H9 (cell line): ENCODE results near the gene ELOA. TPM values are rescaled to one million over a fixed set of nuclear protein-coding genes. Genes with fewer than 3 reads are reported as not detected.

Experiments
- DNase-seq: peaks from one replicate; pipeline ENCODE4 v3.0.0-alpha.2; 2017
- H2AFZ ChIP-seq: one replicate; pipeline ENCODE4 v1.6.1; 2013; ENCODE audit warnings: mild to moderate bottlenecking, low read length, control low read depth, moderate library complexity
- H2AK5ac ChIP-seq: 2 replicates; pipeline ENCODE4 v1.6.1; 2013; ENCODE audit warnings: low read length, control low read depth, mixed read lengths; ENCODE audit not compliant: insufficient read length
- H2BK120ac ChIP-seq: one replicate; pipeline ENCODE4 v1.6.1; 2013; ENCODE audit warnings: low read depth, mild to moderate bottlenecking, low read length, control low read depth, inconsistent platforms; ENCODE audit not compliant: poor library complexity, severe bottlenecking
- H2BK12ac ChIP-seq: 2 replicates; pipeline ENCODE4 v1.6.1; 2013; ENCODE audit warnings: low read length, control low read depth, mixed read lengths, low read depth; ENCODE audit not compliant: insufficient read length
- H2BK15ac ChIP-seq: 2 replicates; pipeline ENCODE4 v1.6.1; 2013; ENCODE audit warnings: low read depth, low read length, control low read depth
- H2BK20ac ChIP-seq: one replicate; pipeline ENCODE4 v1.6.1; 2013; ENCODE audit warnings: low read depth, mild to moderate bottlenecking, low read length, control low read depth, inconsistent platforms; ENCODE audit not compliant: poor library complexity, severe bottlenecking
- H2BK5ac ChIP-seq: 2 replicates; pipeline ENCODE4 v1.6.1; 2013; ENCODE audit warnings: low read length, control low read depth, mixed read lengths; ENCODE audit not compliant: insufficient read length
- H3K14ac ChIP-seq: 2 replicates; pipeline ENCODE4 v1.6.1; 2013; ENCODE audit warnings: low read length, control low read depth; ENCODE audit not compliant: insufficient read depth
- H3K18ac ChIP-seq: 2 replicates; pipeline ENCODE4 v1.6.1; 2013; ENCODE audit warnings: low read depth, mild to moderate bottlenecking, mixed read lengths, low read length, control low read depth; ENCODE audit not compliant: insufficient read length
- H3K23ac ChIP-seq: 2 replicates; pipeline ENCODE4 v1.6.1; 2013; ENCODE audit warnings: low read length, control low read depth, mixed read lengths, low read depth; ENCODE audit not compliant: insufficient read length
- H3K23me2 ChIP-seq: 2 replicates; pipeline ENCODE4 v1.6.1; 2013; ENCODE audit warnings: low read depth, mild to moderate bottlenecking, mixed read lengths, low read length, control low read depth; ENCODE audit not compliant: insufficient read length, poor library complexity, severe bottlenecking
- H3K27ac ChIP-seq: 2 replicates; pipeline ENCODE4 v1.5.1; 2013; ENCODE audit warnings: low read length, control low read depth, mixed read lengths, low read depth; ENCODE audit not compliant: insufficient read length
- H3K27me3 ChIP-seq: 2 replicates; pipeline ENCODE4 v1.6.1; 2013; ENCODE audit warnings: low read length, control low read depth, inconsistent platforms; ENCODE audit not compliant: insufficient read depth
- H3K4ac ChIP-seq: 2 replicates; pipeline ENCODE4 v1.6.1; 2013; ENCODE audit warnings: low read depth, mild to moderate bottlenecking, control low read depth, inconsistent platforms, low read length, moderate library complexity
- H3K4me1 ChIP-seq: 2 replicates; pipeline ENCODE4 v1.6.1; 2013; ENCODE audit warnings: low read length, control low read depth, inconsistent platforms; ENCODE audit not compliant: insufficient read depth
- H3K4me2 ChIP-seq: 2 replicates; pipeline ENCODE4 v1.6.1; 2013; ENCODE audit warnings: low read length, control low read depth, mixed read lengths; ENCODE audit not compliant: insufficient read length, insufficient read depth
- H3K56ac ChIP-seq: 2 replicates; pipeline ENCODE4 v1.6.1; 2013; ENCODE audit warnings: low read depth, mild to moderate bottlenecking, mixed read lengths, low read length, control low read depth; ENCODE audit not compliant: insufficient read length
- H3K79me1 ChIP-seq: 2 replicates; pipeline ENCODE4 v1.6.1; 2013; ENCODE audit warnings: low read depth, mild to moderate bottlenecking, moderate library complexity, low read length, control low read depth, inconsistent platforms; ENCODE audit not compliant: insufficient read depth, poor library complexity, severe bottlenecking
- H3K79me2 ChIP-seq: 2 replicates; pipeline ENCODE4 v1.6.1; 2013; ENCODE audit warnings: low read length, control low read depth, inconsistent platforms; ENCODE audit not compliant: insufficient read depth
- H3K9ac ChIP-seq: 2 replicates; pipeline ENCODE4 v1.6.1; 2013; ENCODE audit warnings: low read length, control low read depth, mixed read lengths; ENCODE audit not compliant: insufficient read length; ENCODE audit errors: extremely low read depth
- H3K9me3 ChIP-seq: one replicate; pipeline ENCODE4 v1.6.1; 2013; ENCODE audit warnings: low read depth, low read length, inconsistent platforms; ENCODE audit not compliant: control insufficient read depth
- H3T11ph ChIP-seq: one replicate; pipeline ENCODE4 v1.6.1; 2013; ENCODE audit warnings: mild to moderate bottlenecking, low read length, control low read depth, inconsistent platforms
- H4K20me1 ChIP-seq: one replicate; pipeline ENCODE4 v1.6.1; 2013; ENCODE audit not compliant: control insufficient read depth, insufficient read length, insufficient read depth
- H4K5ac ChIP-seq: 2 replicates; pipeline ENCODE4 v1.6.1; 2013; ENCODE audit warnings: low read depth, mild to moderate bottlenecking, mixed read lengths, low read length, control low read depth; ENCODE audit not compliant: insufficient read length
- H4K8ac ChIP-seq: replicated peaks from 2 replicates; pipeline ENCODE4 v1.6.1; 2013; ENCODE audit warnings: low read length, control low read depth, mixed read lengths, low read depth; ENCODE audit not compliant: insufficient read length
- H4K91ac ChIP-seq: 2 replicates; pipeline ENCODE4 v1.6.1; 2013; ENCODE audit warnings: low read depth, mild to moderate bottlenecking, moderate library complexity, mixed read lengths, low read length, control low read depth; ENCODE audit not compliant: insufficient read length
- H3K27ac Mint-ChIP-seq, 3 experiments: 2 replicates in 2 of 3; 3 replicates in 1 of 3; pipeline ENCODE4 v1.8.0; 2020 to 2021; ENCODE audit warnings: mixed read lengths in 3 of 3, mild to moderate bottlenecking in 1 of 3, moderate library complexity in 1 of 3
- H3K27me3 Mint-ChIP-seq: 2 replicates; pipeline ENCODE4 v1.8.0; 2021; ENCODE audit warnings: low read depth, mild to moderate bottlenecking, moderate library complexity, mixed read lengths
- H3K36me3 Mint-ChIP-seq, 3 experiments: 2 replicates in 2 of 3; 3 replicates in 1 of 3; pipeline ENCODE4 v1.8.0; 2020 to 2021; ENCODE audit warnings: low read depth in 3 of 3, mixed read lengths in 3 of 3; ENCODE audit not compliant: insufficient read depth in 1 of 3
- H3K4me1 Mint-ChIP-seq, 2 experiments: 2 replicates each; pipeline ENCODE4 v1.8.0; 2020; ENCODE audit warnings: mixed read lengths in 2 of 2
- H3K4me3 Mint-ChIP-seq, 2 experiments: 2 replicates in 1 of 2; 3 replicates in 1 of 2; pipeline ENCODE4 v1.8.0; 2020 to 2021; ENCODE audit warnings: mild to moderate bottlenecking in 2 of 2, mixed read lengths in 2 of 2, moderate library complexity in 1 of 2
- H3K9me3 Mint-ChIP-seq, 2 experiments: 2 replicates in 1 of 2; 3 replicates in 1 of 2; pipeline ENCODE4 v1.8.0; 2020; ENCODE audit warnings: mild to moderate bottlenecking in 2 of 2, mixed read lengths in 2 of 2, moderate library complexity in 1 of 2
- WGBS: extraction: QIAGEN DNeasy Blood & Tissue Kit; methylation state at CpG from one replicate; pipeline ENCODE4 v1.1.7; 2013; ENCODE audit warnings: missing lambda C conversion rate, low lambda C conversion rate, mixed read lengths; ENCODE audit not compliant: insufficient read length; ENCODE audit errors: extremely low coverage; 5-methylcytosine and 5-hydroxymethylcytosine counted together
- total RNA-seq: library from RNA; stranded (reverse); gene quantifications from 2 replicates; pipeline ENCODE4 v1.2.1, GENCODE V29; 2021
- TF ChIP-seq, protein P1 (sequence below): fragments of 200-600 bp; sonication (generic); conservative IDR thresholded peaks from 3 replicates; pipeline ENCODE4 v1.8.0; 2021; ENCODE audit warnings: antibody characterized with exemption, mild to moderate bottlenecking

The ELOA gene
- total RNA-seq, 1 experiment from 2014 or later = 66.2 TPM

DNA sequence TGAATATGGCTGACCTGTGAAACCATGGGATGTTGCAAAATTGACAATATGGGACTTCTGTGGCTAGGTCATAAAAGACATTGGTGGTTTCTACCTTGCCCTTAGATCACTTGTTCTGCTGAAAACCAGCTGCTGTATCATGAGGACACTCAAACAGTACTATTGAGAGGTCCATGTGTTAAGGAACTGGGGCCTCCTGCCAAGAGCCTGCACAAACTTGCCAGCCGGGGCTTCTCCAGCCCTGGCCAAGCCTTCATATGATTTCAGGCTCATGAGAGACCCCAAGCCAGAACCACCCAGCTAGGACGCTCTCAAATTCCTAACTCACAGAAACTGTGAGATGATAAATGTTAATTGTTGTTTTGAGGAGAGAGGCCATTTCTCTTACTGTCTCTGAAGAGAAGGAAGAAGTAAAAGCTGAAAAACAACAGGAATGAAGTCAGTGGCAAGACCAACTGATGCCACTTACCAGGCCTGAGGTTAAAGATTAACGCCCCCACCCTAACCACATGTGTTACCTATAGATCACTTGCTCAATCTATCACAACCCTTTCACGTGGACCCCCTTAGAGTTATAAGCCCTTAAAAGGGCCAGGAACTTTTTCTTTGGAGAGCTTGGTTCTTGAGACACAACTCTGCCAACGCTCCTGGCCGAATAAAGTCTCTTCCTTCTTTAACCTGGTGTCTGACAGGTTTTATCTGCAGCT is 31.1 kb downstream of the ELOA start:
- no CpG with 5 or more reads among the region's 6 CpGs for WGBS
- H2BK120ac ChIP-seq = no peak overlapping the region

More for the DNA sequence above, 31.1 kb downstream of the ELOA start:
- H3K27me3 ChIP-seq = no peaks in the 10 kb centered on the region
- no peak overlapping the region for H2BK15ac ChIP-seq
- peaks cover 7% of the 10 kb centered on the region; the same call in 1 of the 2 replicates for H3K79me2 ChIP-seq
- Mint-ChIP-seq H3K4me1 (peaks cover 5 to 14% of the 10 kb centered on the region in 2 experiments), H3K36me3 (peaks cover 0 to 8% (median 6%) of the 10 kb centered on the region in 3 experiments; a peak in 5 of 7 replicates), H3K27ac (no peak overlapping the region), H3K9me3 (no peaks in the 10 kb centered on the region), H3K4me3 (no peak overlapping the region), H3K27me3 (no peaks in the 10 kb centered on the region)
- H3K23ac ChIP-seq = no peak overlapping the region
- H3K56ac ChIP-seq = no peak overlapping the region
- H3K9ac ChIP-seq = no peak overlapping the region
- no peak overlapping the region for H3K27ac ChIP-seq
- H3K18ac ChIP-seq = no peak overlapping the region
- no peak overlapping the region for H3K4ac ChIP-seq
- no peaks in the 10 kb centered on the region; the same call in 1 of the 2 replicates for H3K4me1 ChIP-seq
- no peak overlapping the region for H2AFZ ChIP-seq
- no peak overlapping the region for H3T11ph ChIP-seq
- DNase-seq = no peak
- H3K14ac ChIP-seq = no peak overlapping the region
- no peak overlapping the region for H2BK12ac ChIP-seq
- peaks cover 6% of the 10 kb centered on the region for H3K79me1 ChIP-seq
- H2BK5ac ChIP-seq = no peak overlapping the region
- no peaks in the 10 kb centered on the region for H3K9me3 ChIP-seq
- no peak overlapping the region for H4K5ac ChIP-seq
- H4K20me1 ChIP-seq = no peaks in the 10 kb centered on the region
- TF ChIP-seq, protein P1, sequence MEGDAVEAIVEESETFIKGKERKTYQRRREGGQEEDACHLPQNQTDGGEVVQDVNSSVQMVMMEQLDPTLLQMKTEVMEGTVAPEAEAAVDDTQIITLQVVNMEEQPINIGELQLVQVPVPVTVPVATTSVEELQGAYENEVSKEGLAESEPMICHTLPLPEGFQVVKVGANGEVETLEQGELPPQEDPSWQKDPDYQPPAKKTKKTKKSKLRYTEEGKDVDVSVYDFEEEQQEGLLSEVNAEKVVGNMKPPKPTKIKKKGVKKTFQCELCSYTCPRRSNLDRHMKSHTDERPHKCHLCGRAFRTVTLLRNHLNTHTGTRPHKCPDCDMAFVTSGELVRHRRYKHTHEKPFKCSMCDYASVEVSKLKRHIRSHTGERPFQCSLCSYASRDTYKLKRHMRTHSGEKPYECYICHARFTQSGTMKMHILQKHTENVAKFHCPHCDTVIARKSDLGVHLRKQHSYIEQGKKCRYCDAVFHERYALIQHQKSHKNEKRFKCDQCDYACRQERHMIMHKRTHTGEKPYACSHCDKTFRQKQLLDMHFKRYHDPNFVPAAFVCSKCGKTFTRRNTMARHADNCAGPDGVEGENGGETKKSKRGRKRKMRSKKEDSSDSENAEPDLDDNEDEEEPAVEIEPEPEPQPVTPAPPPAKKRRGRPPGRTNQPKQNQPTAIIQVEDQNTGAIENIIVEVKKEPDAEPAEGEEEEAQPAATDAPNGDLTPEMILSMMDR = no peak
- H4K91ac ChIP-seq = no peak overlapping the region
- H2AK5ac ChIP-seq = no peak overlapping the region
- H4K8ac ChIP-seq = no peak overlapping the region
- H3K23me2 ChIP-seq = peaks cover 6% of the 10 kb centered on the region
- H2BK20ac ChIP-seq = no peak overlapping the region
- H3K4me2 ChIP-seq = no peak overlapping the region
